Measurements from ENCODE around the gene SCGB3A2.

Gene SCGB3A2

GRCh38 chr5:147911427-147911826 is 32.9 kb downstream of the SCGB3A2 start:
- no peak for DNase-seq (ENCODE audit: low spot score)

GRCh38 chr5:147912011-147912410 is 33.5 kb downstream of the SCGB3A2 start:
- TF ChIP-seq CTCF (IDR thresholded peaks at IDR 0.05; ENCODE audit: extremely low read depth, missing control alignments): no peak
- no peak for DNase-seq (ENCODE audit: low spot score)

More at GRCh38 chr5:147911427-147911826, 32.9 kb downstream of the SCGB3A2 start:
- TF ChIP-seq CTCF (IDR thresholded peaks at IDR 0.05; ENCODE audit: extremely low read depth, missing control alignments): no peak

GRCh38 chr5:147913786-147914185 is 35.3 kb downstream of the SCGB3A2 start:
- no peak for TF ChIP-seq CTCF (IDR thresholded peaks at IDR 0.05; ENCODE audit: extremely low read depth, missing control alignments)
- no peak for DNase-seq (ENCODE audit: low spot score)

- TF ChIP-seq CTCF (IDR thresholded peaks at IDR 0.05; ENCODE audit: extremely low read depth, missing control alignments): no peak
- no peak for DNase-seq (ENCODE audit: low spot score)
Observed at GRCh38 chr5:147918101-147918685, 39.7 kb downstream of the SCGB3A2 start.

GRCh38 chr5:147918899-147919298 is 40.4 kb downstream of the SCGB3A2 start:
- no peak for DNase-seq (ENCODE audit: low spot score)

GRCh38 chr5:147920420-147921030 is 42.0 kb downstream of the SCGB3A2 start:
- no peak for DNase-seq (ENCODE audit: low spot score)
- no peak for TF ChIP-seq CTCF (IDR thresholded peaks at IDR 0.05; ENCODE audit: extremely low read depth, missing control alignments)

More at GRCh38 chr5:147918899-147919298, 40.4 kb downstream of the SCGB3A2 start:
- TF ChIP-seq CTCF (IDR thresholded peaks at IDR 0.05; ENCODE audit: extremely low read depth, missing control alignments): no peak

GRCh38 chr5:147921136-147921535 is 42.6 kb downstream of the SCGB3A2 start:
- no peak for TF ChIP-seq CTCF (IDR thresholded peaks at IDR 0.05; ENCODE audit: extremely low read depth, missing control alignments)
- DNase-seq (ENCODE audit: low spot score): no peak

Data from GM20000 (cell line).